OCI-LY7 (cell line): Measurements from ENCODE around the gene ICE1. TPM values are rescaled to one million over a fixed set of nuclear protein-coding genes. Genes with fewer than 3 reads are reported as not detected.

ENCODE experiments used
- BruUV-seq: library from RNA; stranded (reverse); fragments of 400-500 nt; replicated peaks from 2 replicates; lab custom pipeline; 2021; lab: Mats Ljungman, UMichigan
- CTCF ChIA-PET: fragments of 300-600 bp; sonication (Branson Sonifier 250); formaldehyde crosslinking; loops from one replicate; lab custom pipeline; 2022; ENCODE audit warnings: antibody characterized with exemption; ENCODE audit not compliant: unreplicated experiment; lab: Charles Lee
- POLR2A ChIA-PET: fragments of 300-600 bp; sonication (Branson Sonifier 250); formaldehyde crosslinking; loops from one replicate; lab custom pipeline; 2022; ENCODE audit warnings: antibody characterized with exemption; lab: Charles Lee
- DNase-seq: peaks from one replicate; pipeline ENCODE4 v3.0.0-alpha.2; 2015; ENCODE audit warnings: low spot score
- H2AFZ ChIP-seq: fragments of 200-600 bp; sonication (generic), shearing (Covaris generic); 2 replicates; pipeline ENCODE4 v1.6.1; 2014; ENCODE audit warnings: mild to moderate bottlenecking, antibody characterized with exemption, low read length, moderate library complexity
- H3K27ac ChIP-seq: fragments of 200-600 bp; sonication (generic); 2 replicates; pipeline ENCODE4 v1.5.1; 2014; ENCODE audit warnings: mixed run types, low read depth, mild to moderate bottlenecking, moderate library complexity, low read length, inconsistent platforms; ENCODE audit not compliant: poor library complexity, severe bottlenecking
- H3K36me3 ChIP-seq: fragments of 200-600 bp; sonication (generic); 2 replicates; pipeline ENCODE4 v1.6.1; 2014; ENCODE audit warnings: mild to moderate bottlenecking, antibody characterized with exemption, low read length, moderate library complexity, mixed read lengths; ENCODE audit not compliant: insufficient read depth
- H3K4me1 ChIP-seq: fragments of 200-600 bp; sonication (generic); 2 replicates; pipeline ENCODE4 v1.5.1; 2014; ENCODE audit warnings: mild to moderate bottlenecking, low read length; ENCODE audit not compliant: insufficient read depth, poor library complexity, severe bottlenecking
- H3K4me2 ChIP-seq: fragments of 200-600 bp; sonication (generic); 2 replicates; pipeline ENCODE4 v1.6.1; 2014; ENCODE audit warnings: mild to moderate bottlenecking, low read length
- H3K4me3 ChIP-seq: fragments of 200-600 bp; sonication (generic); 2 replicates; pipeline ENCODE4 v1.5.1; 2014; ENCODE audit warnings: mild to moderate bottlenecking, low read depth, low read length; ENCODE audit not compliant: poor library complexity, severe bottlenecking
- H3K79me2 ChIP-seq: fragments of 200-600 bp; sonication (generic); 2 replicates; pipeline ENCODE4 v1.6.1; 2016; ENCODE audit warnings: low read depth, mild to moderate bottlenecking, low read length, moderate library complexity, mixed read lengths; ENCODE audit not compliant: insufficient read depth
- H3K9me2 ChIP-seq: fragments of 200-600 bp; sonication (generic); 2 replicates; pipeline ENCODE4 v1.6.1; 2016; ENCODE audit warnings: mild to moderate bottlenecking, low read length, mixed read lengths; ENCODE audit not compliant: insufficient read depth
- H3K9me3 ChIP-seq: fragments of 200-600 bp; sonication (generic); 2 replicates; pipeline ENCODE4 v1.6.1; 2014; ENCODE audit warnings: mild to moderate bottlenecking, mixed run types, low read length, mixed read lengths
- H4K20me1 ChIP-seq: fragments of 200-600 bp; sonication (generic); 2 replicates; pipeline ENCODE4 v1.6.1; 2014; ENCODE audit warnings: mild to moderate bottlenecking, antibody characterized with exemption, low read length, moderate library complexity, mixed read lengths; ENCODE audit not compliant: insufficient read depth
- CTCF ChIP-seq: fragments of 200-600 bp; sonication (generic); conservative IDR thresholded peaks from 2 replicates; pipeline ENCODE4 v1.5.1; 2014; ENCODE audit warnings: mild to moderate bottlenecking, antibody characterized with exemption, low read length, moderate library complexity, mixed read lengths
- EZH2phosphoT487 ChIP-seq: fragments of 200-600 bp; sonication (generic); IDR thresholded peaks from 2 replicates; pipeline ENCODE4 v1.6.1; 2018; ENCODE audit warnings: low read depth, borderline replicate concordance, mild to moderate bottlenecking, mixed run types, antibody characterized with exemption, low read length, moderate library complexity, mixed read lengths
- intact Hi-C: fragments of 100-400 bp; cut with micrococcal nuclease; formaldehyde crosslinking; loops from one replicate; pipeline ENCODE4 v1.10.0; 2022; ENCODE audit not compliant: unreplicated experiment
- total RNA-seq, 2 experiments: library from RNA; depleted of rRNA in 1 of 2; stranded (reverse); fragments of >200 nt in 1 of 2; shearing (Covaris generic) in 1 of 2; gene quantifications; 2 replicates each; pipeline ENCODE4 v1.2.3, GENCODE V29; 2014 to 2022

Gene ICE1
- total RNA-seq, 2 experiments from 2014 or later = 25.2 to 28.0 TPM

- BruUV-seq = no TSS peak
- H3K4me3 ChIP-seq = no peak overlapping the region
- peak overlapping the region; percentile 75; the same call in 1 of the 2 replicates for H2AFZ ChIP-seq
- POLR2A ChIA-PET = no interaction called here
- H3K4me1 ChIP-seq = peaks cover 45% of the 10 kb centered on the region
- CTCF ChIA-PET = no interaction called here
- H3K4me2 ChIP-seq = peak overlapping the region; percentile 84
- no peaks in the 10 kb centered on the region for H3K9me3 ChIP-seq
- no peak for TF ChIP-seq EZH2phosphoT487
- TF ChIP-seq CTCF = no peak
- H3K27ac ChIP-seq = no peak overlapping the region
- peaks cover 27% of the 10 kb centered on the region for H3K79me2 ChIP-seq
- intact Hi-C loops = loop anchor here (5.0 kb wide), 3 partner anchors 332 to 1302 kb away; no protein-coding TSS in a partner anchor
- peaks cover 10% of the 10 kb centered on the region for H3K36me3 ChIP-seq
- H4K20me1 ChIP-seq = peaks cover 23% of the 10 kb centered on the region
- no peaks in the 10 kb centered on the region for H3K9me2 ChIP-seq
- no peak for DNase-seq
These were observed 2.2 kb upstream of the ICE1 start for GRCh38 chr5:5420251-5420650.

GRCh38 chr5:5421149-5421960 lies 1.1 kb upstream of the ICE1 start:
- Histone ChIP-seq H4K20me1 (peaks cover 24% of the 10 kb centered on the region), H3K79me2 (peaks cover 37% of the 10 kb centered on the region), H3K9me2 (no peaks in the 10 kb centered on the region), H3K4me2 (peak overlapping the region; percentile 84), H3K4me1 (peaks cover 45% of the 10 kb centered on the region), H2AFZ (peak overlapping the region; percentile 75; the same call in 1 of the 2 replicates), H3K4me3 (peak overlapping the region; percentile 99), H3K36me3 (peaks cover 19% of the 10 kb centered on the region), H3K27ac (peak overlapping the region; percentile 71), H3K9me3 (no peaks in the 10 kb centered on the region)
- CTCF ChIA-PET = interaction anchor here (0.7 kb wide), 1 partner anchor 1119 kb away, joined by 3 read pairs; no protein-coding TSS in a partner anchor
- BruUV-seq = TSS peak; percentile 79
- POLR2A ChIA-PET = interaction anchor here (0.9 to 2.5 kb wide), 5 partner anchors 10 to 59 kb away, joined by 3 to 8 read pairs (median 5); no protein-coding TSS in a partner anchor
- DNase-seq = peak; percentile 53
- TF ChIP-seq CTCF = no peak
- TF ChIP-seq EZH2phosphoT487 = no peak
- intact Hi-C loops = loop anchor here (5.0 kb wide), 3 partner anchors 331 to 1301 kb away; no protein-coding TSS in a partner anchor
